ENCODE measurements around the gene COX20. TPM values are rescaled to one million over a fixed set of nuclear protein-coding genes. Genes with fewer than 3 reads are reported as not detected.
A peak's percentile ranks its signal among the peaks of the same experiment; 100 is the strongest.

COX20 gene, protein sequence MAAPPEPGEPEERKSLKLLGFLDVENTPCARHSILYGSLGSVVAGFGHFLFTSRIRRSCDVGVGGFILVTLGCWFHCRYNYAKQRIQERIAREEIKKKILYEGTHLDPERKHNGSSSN
- total RNA-seq, result 10 to 100 TPM; 15.6 to 33.5 (median 28.2) TPM

- Histone ChIP-seq H3K27me3 (no peaks in the 10 kb centered on the region), H3K4me1 (peaks cover 0 to 37% (median 4%) of the 10 kb centered on the region in 4 donors), H3K9me3 (no peaks in the 10 kb centered on the region), H3K27ac (peak within 1 kb of the TSS; percentile 95 to 100 (median 100)), H3K4me3 (peak within 1 kb of the TSS; percentile 63 to 87 (median 70)), H3K36me3 (peaks cover 0 to 16% (median 0%) of the 10 kb centered on the region in 3 donors)
- TF ChIP-seq POLR2A (IDR thresholded peaks at IDR 0.05), result peak; percentile 44 to 56
- TF ChIP-seq, protein P1, sequence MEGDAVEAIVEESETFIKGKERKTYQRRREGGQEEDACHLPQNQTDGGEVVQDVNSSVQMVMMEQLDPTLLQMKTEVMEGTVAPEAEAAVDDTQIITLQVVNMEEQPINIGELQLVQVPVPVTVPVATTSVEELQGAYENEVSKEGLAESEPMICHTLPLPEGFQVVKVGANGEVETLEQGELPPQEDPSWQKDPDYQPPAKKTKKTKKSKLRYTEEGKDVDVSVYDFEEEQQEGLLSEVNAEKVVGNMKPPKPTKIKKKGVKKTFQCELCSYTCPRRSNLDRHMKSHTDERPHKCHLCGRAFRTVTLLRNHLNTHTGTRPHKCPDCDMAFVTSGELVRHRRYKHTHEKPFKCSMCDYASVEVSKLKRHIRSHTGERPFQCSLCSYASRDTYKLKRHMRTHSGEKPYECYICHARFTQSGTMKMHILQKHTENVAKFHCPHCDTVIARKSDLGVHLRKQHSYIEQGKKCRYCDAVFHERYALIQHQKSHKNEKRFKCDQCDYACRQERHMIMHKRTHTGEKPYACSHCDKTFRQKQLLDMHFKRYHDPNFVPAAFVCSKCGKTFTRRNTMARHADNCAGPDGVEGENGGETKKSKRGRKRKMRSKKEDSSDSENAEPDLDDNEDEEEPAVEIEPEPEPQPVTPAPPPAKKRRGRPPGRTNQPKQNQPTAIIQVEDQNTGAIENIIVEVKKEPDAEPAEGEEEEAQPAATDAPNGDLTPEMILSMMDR (IDR thresholded peaks at IDR 0.05), result no peak
- peak; percentile 87 to 96 (median 95) for DNase-seq
Observed at GRCh38 chr1:244835276-244836134, at the start of gene COX20. Gene COX20 (plus strand): TSS chr1:244835658. CDS start chr1:244835715, 57 bp downstream.

DNA sequence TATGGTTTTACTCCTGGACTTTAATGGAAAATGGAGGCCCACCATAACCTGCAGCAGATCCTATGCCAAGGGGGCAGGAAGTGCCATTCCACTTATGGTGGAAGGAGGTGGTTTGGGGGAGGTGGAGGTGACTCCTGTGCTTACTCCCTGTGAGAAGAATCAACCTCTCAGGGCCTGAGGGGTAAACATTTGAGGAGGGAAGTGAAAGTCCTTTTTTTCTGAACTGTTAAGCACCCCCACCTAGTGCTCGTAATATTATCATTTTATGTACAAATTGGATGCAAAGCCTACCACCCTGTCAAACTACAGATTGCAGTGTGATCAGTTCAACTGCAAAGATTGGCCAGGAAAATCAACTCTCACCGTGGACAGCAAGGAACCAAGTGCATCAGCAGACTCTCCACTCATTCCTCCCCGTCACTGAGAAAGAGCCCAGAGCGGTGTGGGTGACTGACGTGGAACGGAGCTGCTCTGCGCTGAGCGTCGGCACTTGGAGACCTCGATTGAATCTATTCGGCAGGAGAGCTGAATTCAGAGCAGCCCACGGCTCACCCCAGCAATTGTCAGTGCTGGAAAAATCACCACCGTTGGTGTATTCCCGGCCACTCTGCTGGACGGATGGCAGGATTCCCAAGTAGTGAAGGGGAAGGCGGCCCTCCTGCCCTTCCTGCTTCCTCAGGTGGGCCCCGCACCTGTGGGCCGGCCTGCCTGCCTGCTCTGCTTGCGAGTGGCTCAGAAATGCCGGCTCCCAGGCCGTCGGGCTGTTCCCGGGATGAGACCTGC lies 46.8 kb upstream of the COX20 start:
- Histone ChIP-seq H3K4me3 (no peak overlapping the region), H3K4me1 (no peaks in the 10 kb centered on the region), H3K27me3 (no peaks in the 10 kb centered on the region), H3K36me3 (no peaks in the 10 kb centered on the region), H3K27ac (no peak overlapping the region), H3K9me3 (no peaks in the 10 kb centered on the region)
- DNase-seq, result no peak
- TF ChIP-seq, protein P1 (IDR thresholded peaks at IDR 0.05), result no peak
- TF ChIP-seq POLR2A (IDR thresholded peaks at IDR 0.05), result no peak

DNA sequence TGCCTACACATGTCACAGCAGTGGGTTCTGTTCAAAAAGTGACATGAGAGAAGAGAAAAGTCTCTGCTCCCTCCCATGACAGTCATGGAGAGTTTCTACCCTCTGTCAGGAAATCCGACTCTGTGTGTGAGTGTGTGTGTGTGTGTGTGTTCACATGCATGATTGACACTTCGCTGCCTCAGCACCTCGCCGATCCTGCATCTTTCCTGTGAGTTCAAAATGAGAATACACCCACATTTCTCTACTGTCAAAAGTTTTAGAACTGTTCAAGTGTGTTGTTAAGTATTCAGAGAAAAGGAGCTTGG lies 46.2 kb upstream of the COX20 start:
- no peaks in the 10 kb centered on the region for H3K9me3 ChIP-seq
- TF ChIP-seq POLR2A (IDR thresholded peaks at IDR 0.05), result no peak
- TF ChIP-seq, protein P1 (IDR thresholded peaks at IDR 0.05), result no peak
- no peak overlapping the region for H3K27ac ChIP-seq
- H3K36me3 ChIP-seq, result no peaks in the 10 kb centered on the region
- H3K4me1 ChIP-seq, result no peaks in the 10 kb centered on the region
- no peak overlapping the region for H3K4me3 ChIP-seq
- DNase-seq, result no peak
- H3K27me3 ChIP-seq, result no peaks in the 10 kb centered on the region

DNA sequence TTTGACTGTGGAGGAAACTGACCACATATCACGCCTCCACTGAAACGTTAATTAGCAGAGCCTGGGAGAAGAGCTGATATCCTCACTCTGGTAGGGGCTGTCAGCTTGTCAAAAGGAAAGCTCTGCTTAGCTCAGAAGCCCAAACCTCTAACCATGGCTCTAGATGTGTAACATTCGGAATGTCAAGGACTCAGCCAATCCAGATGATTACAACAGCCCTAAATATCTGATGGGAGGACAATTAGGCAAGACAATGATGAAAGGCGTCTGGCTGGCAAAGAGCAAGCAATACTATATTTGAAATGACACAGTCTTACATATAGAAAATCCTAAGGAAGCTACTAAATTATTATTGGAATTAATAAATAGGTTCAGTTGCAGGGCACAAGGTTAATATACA lies 45.7 kb upstream of the COX20 start:
- H3K36me3 ChIP-seq, result no peaks in the 10 kb centered on the region
- no peaks in the 10 kb centered on the region for H3K9me3 ChIP-seq
- no peaks in the 10 kb centered on the region for H3K27me3 ChIP-seq
- no peak overlapping the region for H3K4me3 ChIP-seq
- DNase-seq, result no peak
- TF ChIP-seq POLR2A (IDR thresholded peaks at IDR 0.05), result no peak
- TF ChIP-seq, protein P1 (IDR thresholded peaks at IDR 0.05), result no peak
- H3K4me1 ChIP-seq, result no peaks in the 10 kb centered on the region
- H3K27ac ChIP-seq, result no peak overlapping the region

GRCh38 chr1:244791061-244791460 lies 44.4 kb upstream of the COX20 start:
- no peak overlapping the region for H3K4me3 ChIP-seq
- H3K4me1 ChIP-seq, result no peaks in the 10 kb centered on the region
- DNase-seq, result no peak
- no peak overlapping the region for H3K27ac ChIP-seq
- H3K27me3 ChIP-seq, result no peaks in the 10 kb centered on the region
- no peaks in the 10 kb centered on the region for H3K36me3 ChIP-seq
- no peaks in the 10 kb centered on the region for H3K9me3 ChIP-seq
- TF ChIP-seq, protein P1 (IDR thresholded peaks at IDR 0.05), result no peak
- no peak for TF ChIP-seq POLR2A (IDR thresholded peaks at IDR 0.05)
